Loucy (cell line): ENCODE results near the gene MIEF1.

Experiments
- H2AFZ ChIP-seq: fragments of 200-600 bp; sonication (generic); 2 replicates; pipeline ENCODE4 v1.6.0; 2016; ENCODE audit warnings: antibody characterized with exemption, mild to moderate bottlenecking, low read length, moderate library complexity
- H3F3A ChIP-seq: fragments of 200-600 bp; 2 replicates; pipeline ENCODE4 v1.6.0; 2016; ENCODE audit warnings: antibody characterized with exemption, low read depth, mild to moderate bottlenecking
- H3K27me3 ChIP-seq: fragments of 200-600 bp; sonication (generic); 2 replicates; pipeline ENCODE4 v1.6.1; 2014; ENCODE audit warnings: low read length, mild to moderate bottlenecking; ENCODE audit not compliant: insufficient read depth, poor library complexity, severe bottlenecking
- H3K36me3 ChIP-seq: fragments of 200-600 bp; sonication (generic); 2 replicates; pipeline ENCODE4 v1.6.1; 2016; ENCODE audit warnings: low read length; ENCODE audit not compliant: insufficient read depth
- H3K4me1 ChIP-seq: fragments of 200-600 bp; sonication (generic); 2 replicates; pipeline ENCODE4 v1.5.1; 2014; ENCODE audit warnings: low read length, mild to moderate bottlenecking; ENCODE audit not compliant: insufficient read depth, poor library complexity, severe bottlenecking
- H3K4me2 ChIP-seq: fragments of 200-600 bp; sonication (generic); 2 replicates; pipeline ENCODE4 v1.6.0; 2014; ENCODE audit warnings: antibody characterized with exemption, low read length, low read depth, mild to moderate bottlenecking; ENCODE audit not compliant: poor library complexity, severe bottlenecking
- H3K4me3 ChIP-seq: fragments of 200-600 bp; sonication (generic); 2 replicates; pipeline ENCODE4 v1.5.1; 2014; ENCODE audit warnings: low read length, mild to moderate bottlenecking, mixed read lengths; ENCODE audit not compliant: poor library complexity, severe bottlenecking
- H3K79me2 ChIP-seq: fragments of 200-600 bp; sonication (generic); 2 replicates; pipeline ENCODE4 v1.6.1; 2014; ENCODE audit warnings: low read length; ENCODE audit not compliant: insufficient read depth
- H3K9ac ChIP-seq: fragments of 200-600 bp; sonication (generic); 2 replicates; pipeline ENCODE4 v1.6.0; 2014; ENCODE audit warnings: mild to moderate bottlenecking, low read depth, low read length, moderate library complexity; ENCODE audit not compliant: poor library complexity, severe bottlenecking
- H3K9me2 ChIP-seq: fragments of 200-600 bp; sonication (generic); replicated peaks from 2 replicates; pipeline ENCODE4 v1.6.1; 2016; ENCODE audit warnings: low read depth, low read length, mixed read lengths
- H3K9me3 ChIP-seq: fragments of 200-600 bp; sonication (generic); 2 replicates; pipeline ENCODE4 v1.6.1; 2014; ENCODE audit warnings: mild to moderate bottlenecking, antibody characterized with exemption, low read length, low read depth; ENCODE audit not compliant: insufficient read depth
- H4K20me1 ChIP-seq: fragments of 200-600 bp; sonication (generic); 2 replicates; pipeline ENCODE4 v1.6.0; 2014; ENCODE audit warnings: antibody characterized with exemption, low read length, mild to moderate bottlenecking; ENCODE audit not compliant: insufficient read depth, poor library complexity, severe bottlenecking
- EZH2phosphoT487 ChIP-seq: fragments of 200-600 bp; IDR thresholded peaks from 2 replicates; pipeline ENCODE4 v1.6.1; 2018; ENCODE audit warnings: antibody characterized with exemption, mild to moderate bottlenecking, moderate library complexity, borderline replicate concordance
- TF ChIP-seq, protein P1 (sequence below): fragments of 200-600 bp; sonication (generic); conservative IDR thresholded peaks from 2 replicates; pipeline ENCODE4 v1.5.1; 2014; ENCODE audit warnings: mild to moderate bottlenecking, antibody characterized with exemption, low read length

Gene MIEF1

DNA sequence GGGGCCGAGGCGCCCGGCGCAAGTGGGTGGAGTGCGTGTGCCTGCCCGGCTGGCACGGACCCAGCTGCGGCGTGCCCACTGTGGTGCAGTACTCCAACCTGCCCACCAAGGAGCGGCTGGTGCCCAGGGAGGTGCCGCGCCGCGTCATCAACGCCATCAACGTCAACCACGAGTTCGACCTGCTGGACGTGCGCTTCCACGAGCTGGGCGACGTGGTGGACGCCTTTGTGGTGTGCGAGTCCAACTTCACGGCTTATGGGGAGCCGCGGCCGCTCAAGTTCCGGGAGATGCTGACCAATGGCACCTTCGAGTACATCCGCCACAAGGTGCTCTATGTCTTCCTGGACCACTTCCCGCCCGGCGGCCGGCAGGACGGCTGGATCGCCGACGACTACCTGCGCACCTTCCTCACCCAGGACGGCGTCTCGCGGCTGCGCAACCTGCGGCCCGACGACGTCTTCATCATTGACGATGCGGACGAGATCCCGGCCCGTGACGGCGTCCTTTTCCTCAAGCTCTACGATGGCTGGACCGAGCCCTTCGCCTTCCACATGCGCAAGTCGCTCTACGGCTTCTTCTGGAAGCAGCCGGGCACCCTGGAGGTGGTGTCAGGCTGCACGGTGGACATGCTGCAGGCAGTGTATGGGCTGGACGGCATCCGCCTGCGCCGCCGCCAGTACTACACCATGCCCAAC, 14.1 kb upstream of the MIEF1 start:
- H3K36me3 ChIP-seq, result peaks cover 7% of the 10 kb centered on the region; the same call in 1 of the 2 replicates
- H3F3A ChIP-seq, result no peaks in the 10 kb centered on the region
- no peaks in the 10 kb centered on the region for H3K4me1 ChIP-seq
- H3K4me2 ChIP-seq, result no peak overlapping the region
- H2AFZ ChIP-seq, result no peak overlapping the region
- H3K9ac ChIP-seq, result no peak overlapping the region
- no peak for TF ChIP-seq EZH2phosphoT487
- TF ChIP-seq, protein P1, sequence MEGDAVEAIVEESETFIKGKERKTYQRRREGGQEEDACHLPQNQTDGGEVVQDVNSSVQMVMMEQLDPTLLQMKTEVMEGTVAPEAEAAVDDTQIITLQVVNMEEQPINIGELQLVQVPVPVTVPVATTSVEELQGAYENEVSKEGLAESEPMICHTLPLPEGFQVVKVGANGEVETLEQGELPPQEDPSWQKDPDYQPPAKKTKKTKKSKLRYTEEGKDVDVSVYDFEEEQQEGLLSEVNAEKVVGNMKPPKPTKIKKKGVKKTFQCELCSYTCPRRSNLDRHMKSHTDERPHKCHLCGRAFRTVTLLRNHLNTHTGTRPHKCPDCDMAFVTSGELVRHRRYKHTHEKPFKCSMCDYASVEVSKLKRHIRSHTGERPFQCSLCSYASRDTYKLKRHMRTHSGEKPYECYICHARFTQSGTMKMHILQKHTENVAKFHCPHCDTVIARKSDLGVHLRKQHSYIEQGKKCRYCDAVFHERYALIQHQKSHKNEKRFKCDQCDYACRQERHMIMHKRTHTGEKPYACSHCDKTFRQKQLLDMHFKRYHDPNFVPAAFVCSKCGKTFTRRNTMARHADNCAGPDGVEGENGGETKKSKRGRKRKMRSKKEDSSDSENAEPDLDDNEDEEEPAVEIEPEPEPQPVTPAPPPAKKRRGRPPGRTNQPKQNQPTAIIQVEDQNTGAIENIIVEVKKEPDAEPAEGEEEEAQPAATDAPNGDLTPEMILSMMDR, result no peak
- H3K4me3 ChIP-seq, result no peak overlapping the region
- H3K9me2 ChIP-seq, result no peaks in the 10 kb centered on the region
- no peaks in the 10 kb centered on the region for H3K79me2 ChIP-seq
- no peaks in the 10 kb centered on the region for H3K27me3 ChIP-seq
- H4K20me1 ChIP-seq, result no peaks in the 10 kb centered on the region
- H3K9me3 ChIP-seq, result no peaks in the 10 kb centered on the region

DNA sequence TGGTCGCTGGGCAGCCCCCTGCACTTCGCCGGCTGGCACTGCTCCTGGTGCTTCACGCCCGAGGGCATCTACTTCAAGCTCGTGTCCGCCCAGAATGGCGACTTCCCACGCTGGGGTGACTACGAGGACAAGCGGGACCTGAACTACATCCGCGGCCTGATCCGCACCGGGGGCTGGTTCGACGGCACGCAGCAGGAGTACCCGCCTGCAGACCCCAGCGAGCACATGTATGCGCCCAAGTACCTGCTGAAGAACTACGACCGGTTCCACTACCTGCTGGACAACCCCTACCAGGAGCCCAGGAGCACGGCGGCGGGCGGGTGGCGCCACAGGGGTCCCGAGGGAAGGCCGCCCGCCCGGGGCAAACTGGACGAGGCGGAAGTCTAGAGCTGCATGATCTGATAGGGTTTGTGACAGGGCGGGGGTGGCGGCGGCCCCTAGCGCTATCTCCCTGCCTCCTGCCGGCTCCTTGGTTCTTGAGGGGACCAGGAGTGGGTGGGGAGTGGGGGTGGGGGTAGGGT, 13.5 kb upstream of the MIEF1 start:
- no peaks in the 10 kb centered on the region for H4K20me1 ChIP-seq
- no peaks in the 10 kb centered on the region for H3K79me2 ChIP-seq

DNA sequence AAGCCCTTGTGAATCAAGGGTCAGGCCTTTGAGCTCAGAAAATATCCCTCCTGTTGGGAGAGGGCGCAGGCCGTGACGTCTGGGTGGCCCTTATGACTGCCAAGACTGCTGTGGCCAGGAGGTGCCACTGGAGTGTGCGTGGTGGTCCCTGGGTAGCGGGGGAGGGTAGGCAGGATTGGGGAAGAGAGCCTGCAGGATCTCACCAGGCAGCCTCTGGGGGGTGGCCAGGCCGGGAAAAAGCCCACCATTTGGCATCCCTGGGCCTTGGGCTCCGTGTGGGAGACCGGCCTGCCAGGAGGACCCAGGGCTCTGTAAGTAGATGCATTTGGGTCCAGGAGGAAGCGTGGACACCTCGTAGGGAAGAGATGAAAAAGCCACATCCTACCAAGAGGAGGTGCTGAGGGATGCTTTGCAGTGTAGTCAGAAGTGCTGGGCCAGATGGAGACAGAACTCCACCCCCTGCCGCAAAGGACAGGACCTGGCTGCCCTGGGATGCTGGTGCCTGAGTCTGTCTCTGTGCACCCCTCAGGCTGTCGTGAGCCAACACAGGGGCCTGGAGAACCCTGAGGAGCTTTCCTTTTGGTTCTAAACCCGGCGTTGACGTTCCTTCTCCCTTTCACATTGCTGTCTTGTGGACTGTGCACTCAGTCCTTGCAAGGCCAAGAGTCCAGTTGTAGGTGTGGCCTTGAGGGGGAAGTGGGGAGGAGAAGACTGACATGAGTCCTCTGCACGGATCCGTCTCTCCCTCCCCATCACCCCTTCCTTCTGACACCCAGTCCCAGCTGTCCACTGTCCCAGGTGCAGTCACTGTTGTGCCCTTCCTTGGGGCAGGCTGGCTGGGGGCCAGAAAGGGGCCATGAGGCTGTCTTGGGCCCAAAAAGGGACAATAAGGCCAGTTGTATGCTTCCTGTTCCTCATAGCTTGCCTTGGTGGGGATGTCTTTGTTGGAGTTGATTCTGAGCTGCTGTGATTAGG, 12.7 kb upstream of the MIEF1 start:
- Histone ChIP-seq H3K79me2 (no peaks in the 10 kb centered on the region), H3F3A (no peaks in the 10 kb centered on the region), H3K4me1 (no peaks in the 10 kb centered on the region), H2AFZ (no peak overlapping the region), H3K9me3 (no peaks in the 10 kb centered on the region), H3K9ac (no peak overlapping the region), H3K27me3 (no peaks in the 10 kb centered on the region), H3K36me3 (peaks cover 7% of the 10 kb centered on the region; the same call in 1 of the 2 replicates), H3K9me2 (no peaks in the 10 kb centered on the region), H3K4me3 (no peak overlapping the region), H4K20me1 (no peaks in the 10 kb centered on the region), H3K4me2 (no peak overlapping the region)
- no peak for TF ChIP-seq EZH2phosphoT487
- TF ChIP-seq, protein P1, result no peak

More for the DNA sequence above, 13.5 kb upstream of the MIEF1 start:
- Histone ChIP-seq H3F3A (no peaks in the 10 kb centered on the region), H3K36me3 (peaks cover 7% of the 10 kb centered on the region; the same call in 1 of the 2 replicates), H3K4me3 (no peak overlapping the region), H3K9ac (no peak overlapping the region), H3K9me2 (no peaks in the 10 kb centered on the region), H3K4me2 (no peak overlapping the region), H3K27me3 (no peaks in the 10 kb centered on the region), H3K4me1 (no peaks in the 10 kb centered on the region), H3K9me3 (no peaks in the 10 kb centered on the region), H2AFZ (no peak overlapping the region)
- no peak for TF ChIP-seq EZH2phosphoT487
- TF ChIP-seq, protein P1, result no peak
